GM12874 (cell line): ENCODE data around the gene B2M.

Experiments
- TF ChIP-seq, protein P1 (sequence below): IDR thresholded peaks from 2 replicates; pipeline ENCODE4 v1.5.1; 2011; ENCODE audit warnings: low read depth, mild to moderate bottlenecking, control low read depth, low read length, moderate library complexity; ENCODE audit not compliant: insufficient read depth

Gene B2M

DNA sequence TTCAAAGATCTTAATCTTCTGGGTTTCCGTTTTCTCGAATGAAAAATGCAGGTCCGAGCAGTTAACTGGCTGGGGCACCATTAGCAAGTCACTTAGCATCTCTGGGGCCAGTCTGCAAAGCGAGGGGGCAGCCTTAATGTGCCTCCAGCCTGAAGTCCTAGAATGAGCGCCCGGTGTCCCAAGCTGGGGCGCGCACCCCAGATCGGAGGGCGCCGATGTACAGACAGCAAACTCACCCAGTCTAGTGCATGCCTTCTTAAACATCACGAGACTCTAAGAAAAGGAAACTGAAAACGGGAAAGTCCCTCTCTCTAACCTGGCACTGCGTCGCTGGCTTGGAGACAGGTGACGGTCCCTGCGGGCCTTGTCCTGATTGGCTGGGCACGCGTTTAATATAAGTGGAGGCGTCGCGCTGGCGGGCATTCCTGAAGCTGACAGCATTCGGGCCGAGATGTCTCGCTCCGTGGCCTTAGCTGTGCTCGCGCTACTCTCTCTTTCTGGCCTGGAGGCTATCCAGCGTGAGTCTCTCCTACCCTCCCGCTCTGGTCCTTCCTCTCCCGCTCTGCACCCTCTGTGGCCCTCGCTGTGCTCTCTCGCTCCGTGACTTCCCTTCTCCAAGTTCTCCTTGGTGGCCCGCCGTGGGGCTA, at the start of gene B2M, which contains the start of gene PATL2:
B2M (plus strand) TSS at position 422 of the 647 bp plus-strand sequence; CDS start at position 452, 30 bp downstream.
PATL2 (minus strand) TSS at position 228 of the 647 bp plus-strand sequence. CDS start 34,833 bp downstream, outside the sequence.
- TF ChIP-seq, protein P1, sequence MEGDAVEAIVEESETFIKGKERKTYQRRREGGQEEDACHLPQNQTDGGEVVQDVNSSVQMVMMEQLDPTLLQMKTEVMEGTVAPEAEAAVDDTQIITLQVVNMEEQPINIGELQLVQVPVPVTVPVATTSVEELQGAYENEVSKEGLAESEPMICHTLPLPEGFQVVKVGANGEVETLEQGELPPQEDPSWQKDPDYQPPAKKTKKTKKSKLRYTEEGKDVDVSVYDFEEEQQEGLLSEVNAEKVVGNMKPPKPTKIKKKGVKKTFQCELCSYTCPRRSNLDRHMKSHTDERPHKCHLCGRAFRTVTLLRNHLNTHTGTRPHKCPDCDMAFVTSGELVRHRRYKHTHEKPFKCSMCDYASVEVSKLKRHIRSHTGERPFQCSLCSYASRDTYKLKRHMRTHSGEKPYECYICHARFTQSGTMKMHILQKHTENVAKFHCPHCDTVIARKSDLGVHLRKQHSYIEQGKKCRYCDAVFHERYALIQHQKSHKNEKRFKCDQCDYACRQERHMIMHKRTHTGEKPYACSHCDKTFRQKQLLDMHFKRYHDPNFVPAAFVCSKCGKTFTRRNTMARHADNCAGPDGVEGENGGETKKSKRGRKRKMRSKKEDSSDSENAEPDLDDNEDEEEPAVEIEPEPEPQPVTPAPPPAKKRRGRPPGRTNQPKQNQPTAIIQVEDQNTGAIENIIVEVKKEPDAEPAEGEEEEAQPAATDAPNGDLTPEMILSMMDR, result no peak

DNA sequence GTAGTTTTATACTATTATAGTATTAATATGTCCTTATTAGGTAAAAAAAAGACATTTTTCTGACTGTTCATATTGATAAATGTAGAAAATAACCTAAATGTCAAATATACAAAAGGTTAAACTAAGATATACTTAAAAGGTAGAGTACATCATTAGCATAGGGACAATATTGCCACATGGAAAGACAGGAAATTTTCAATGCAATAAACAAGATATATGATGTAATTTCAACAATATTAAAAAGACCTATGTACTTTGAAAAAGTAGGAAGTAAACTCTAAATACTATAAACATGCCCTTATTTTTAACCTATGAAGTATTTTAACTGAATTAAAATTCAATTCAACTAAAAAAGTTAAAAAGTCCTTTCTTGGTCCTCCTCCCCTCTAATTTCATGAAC, 49.7 kb upstream of the B2M start:
- TF ChIP-seq, protein P1, result no peak

DNA sequence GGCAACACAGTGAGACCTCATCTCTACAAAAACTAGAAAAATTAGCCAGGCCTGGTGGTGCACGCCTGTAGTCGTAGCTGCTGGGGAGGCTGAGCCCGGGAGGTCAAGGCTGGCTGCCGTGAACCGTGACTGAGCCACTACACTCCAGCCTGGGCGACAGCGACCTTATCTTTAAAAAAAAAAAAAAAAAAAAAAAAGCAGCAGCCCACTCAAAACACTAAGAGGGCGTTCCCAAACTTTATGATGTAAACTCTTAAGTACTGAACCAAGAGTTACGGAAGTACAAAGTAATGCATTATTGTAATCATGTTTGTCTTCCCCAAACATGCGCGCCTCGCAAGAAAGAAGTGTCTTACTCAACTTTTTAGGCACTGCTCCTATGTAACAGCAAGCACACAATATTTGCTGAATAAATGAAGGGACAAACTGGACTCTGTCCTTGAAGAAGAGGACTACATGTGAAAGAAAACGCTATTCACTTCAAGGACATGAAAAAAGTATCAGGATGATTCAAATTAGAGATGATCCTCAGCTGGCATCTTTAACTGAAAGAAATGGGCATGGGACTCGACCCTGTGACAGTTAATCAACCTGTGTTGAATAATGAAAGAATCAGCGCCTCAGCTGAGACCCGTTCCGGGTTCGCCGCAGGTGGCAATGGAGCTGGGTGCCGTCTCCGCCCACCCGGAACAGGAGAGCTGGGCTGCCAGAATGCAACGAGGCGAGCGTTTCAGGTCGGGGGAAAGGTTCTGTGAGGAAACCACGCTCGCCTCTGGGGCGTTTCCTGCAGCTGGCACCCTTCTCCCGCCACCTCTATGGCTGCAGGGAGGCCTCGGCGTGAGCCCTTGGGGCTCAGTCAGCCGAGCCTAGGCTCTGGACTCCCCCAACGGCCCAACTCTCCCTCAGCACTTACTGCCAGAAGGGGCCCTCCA, 48.6 kb upstream of the B2M start:
- TF ChIP-seq, protein P1, result no peak

DNA sequence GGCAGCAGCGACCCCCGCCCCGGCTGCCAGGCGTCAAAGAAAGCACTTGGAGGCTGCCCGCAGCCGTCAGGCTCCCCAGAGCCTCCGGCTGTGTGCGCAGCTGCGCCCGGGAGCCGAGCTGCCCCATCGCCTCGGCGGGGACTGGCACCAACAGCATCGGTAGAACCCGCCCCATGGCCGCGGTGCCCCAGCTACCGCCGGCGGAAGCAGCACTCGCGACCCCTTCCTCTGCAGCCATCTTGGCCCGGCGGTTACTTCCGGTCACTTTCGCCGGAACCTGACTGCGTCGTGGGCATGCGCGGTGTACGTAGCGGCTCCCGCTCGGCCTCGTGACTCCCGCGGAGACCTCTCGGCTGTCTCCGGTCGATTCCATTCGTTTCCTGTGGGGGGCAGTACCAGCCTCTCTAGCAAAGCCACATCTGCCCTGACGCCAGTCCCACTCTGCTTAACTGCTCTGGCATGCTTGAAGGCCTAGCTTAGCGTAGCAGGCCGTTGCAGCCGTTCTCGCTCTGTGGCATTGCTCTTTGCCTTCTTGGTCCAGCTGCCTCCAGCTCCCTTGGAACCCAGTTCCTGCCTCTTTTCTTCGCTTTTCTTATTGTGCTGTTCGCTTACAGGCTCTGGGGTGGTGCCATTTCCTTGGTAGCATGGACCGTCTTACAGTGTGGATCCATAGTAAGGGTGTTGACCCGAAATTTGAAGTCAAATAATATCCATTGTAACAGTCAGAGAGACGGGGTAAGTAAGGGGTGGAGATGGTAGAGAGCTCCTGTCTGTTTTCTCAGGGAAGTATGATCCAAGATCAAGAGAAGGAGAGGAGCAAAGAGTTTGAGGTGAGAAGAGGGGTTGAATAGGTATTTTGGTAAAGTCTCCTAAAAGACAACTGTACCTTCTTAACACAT, 47.7 kb upstream of the B2M start, which contains the start of gene SPG11:
SPG11 (minus strand) TSS at position 253 of the 899 bp plus-strand sequence; CDS start at position 238, 15 bp downstream.
- TF ChIP-seq, protein P1, result peak; percentile 89

DNA sequence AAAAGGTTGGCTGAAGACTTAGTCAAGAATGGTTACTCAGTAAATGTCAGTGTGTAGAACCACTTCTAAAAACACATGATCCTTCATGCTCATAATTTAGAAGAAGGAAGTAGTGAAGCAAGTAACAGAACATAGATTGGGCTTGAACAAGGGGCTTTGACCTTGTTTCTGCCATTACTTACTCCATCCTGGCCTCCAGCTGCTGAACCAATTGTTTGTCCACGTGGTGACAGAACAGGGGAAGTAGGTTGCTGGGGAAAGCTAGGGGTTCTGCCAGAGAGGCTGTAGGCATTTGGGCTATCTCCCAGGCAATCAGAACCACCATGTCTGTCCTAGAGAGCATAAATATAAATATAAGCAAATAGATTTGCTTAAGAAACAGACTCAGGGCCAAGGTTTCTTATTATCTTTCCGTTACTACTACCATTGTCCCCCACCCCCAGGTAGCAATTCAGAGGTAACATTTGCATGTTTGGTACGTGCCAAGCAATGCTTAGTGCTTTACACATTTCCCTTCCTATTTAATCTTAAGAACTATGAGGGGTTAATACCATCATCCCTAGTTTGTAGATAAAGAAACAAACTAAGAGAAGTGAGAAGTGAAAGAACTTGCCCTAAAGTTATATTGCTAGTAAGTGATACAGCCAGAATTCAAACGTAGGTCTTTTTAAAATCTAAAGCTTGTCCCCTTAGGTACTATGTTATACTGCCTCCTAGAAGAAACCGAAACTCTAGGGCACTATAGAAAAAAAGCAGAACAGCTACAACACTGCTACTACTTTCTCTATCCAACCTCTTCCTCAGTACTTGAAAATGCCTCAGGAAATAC, 44.9 kb upstream of the B2M start:
- TF ChIP-seq, protein P1, result no peak

DNA sequence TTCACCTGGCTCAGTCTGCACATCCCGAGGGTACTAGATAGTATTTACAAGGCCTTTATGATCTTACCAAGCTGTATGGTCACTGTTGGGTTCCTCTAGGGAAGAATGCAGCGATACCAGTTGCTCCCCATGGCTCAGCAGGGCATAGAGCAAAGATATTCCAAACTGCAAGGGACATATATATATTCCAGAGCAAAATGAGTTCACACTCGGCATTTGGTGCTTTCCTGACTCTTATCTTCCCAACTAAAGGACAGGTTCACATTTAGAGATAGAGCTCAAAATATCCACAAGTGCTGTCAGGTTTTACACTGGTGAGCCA, 44.3 kb upstream of the B2M start:
- TF ChIP-seq, protein P1, result no peak
